Nephron (organoid): ENCODE data around the gene RIMS4.

Experiments
- H3K27ac Mint-ChIP-seq, 3 experiments: 2 replicates each; pipeline ENCODE4 v1.8.0; 2020; ENCODE audit warnings: mixed read lengths in 3 of 3, mild to moderate bottlenecking in 2 of 3, moderate library complexity in 1 of 3
- H3K27me3 Mint-ChIP-seq: 2 replicates; pipeline ENCODE4 v1.8.0; 2021; ENCODE audit warnings: low read depth, mild to moderate bottlenecking, moderate library complexity, mixed read lengths
- H3K36me3 Mint-ChIP-seq: 2 replicates; pipeline ENCODE4 v1.8.0; 2020; ENCODE audit warnings: low read depth, mixed read lengths
- H3K4me1 Mint-ChIP-seq: 2 replicates; pipeline ENCODE4 v1.8.0; 2020; ENCODE audit warnings: mixed read lengths
- H3K4me3 Mint-ChIP-seq, 3 experiments: 2 replicates each; pipeline ENCODE4 v1.8.0; 2020; ENCODE audit warnings: mild to moderate bottlenecking in 3 of 3, mixed read lengths in 3 of 3, moderate library complexity in 2 of 3
- H3K9me3 Mint-ChIP-seq: 2 replicates; pipeline ENCODE4 v1.8.0; 2020; ENCODE audit warnings: mixed read lengths
- TF ChIP-seq, protein P1 (sequence below), 3 experiments: fragments of 200-600 bp; sonication (generic); IDR thresholded peaks; one replicate each; pipeline ENCODE4 v1.5.0; 2021; ENCODE audit warnings: antibody characterized with exemption in 3 of 3; ENCODE audit not compliant: unreplicated experiment in 3 of 3

Gene RIMS4

DNA sequence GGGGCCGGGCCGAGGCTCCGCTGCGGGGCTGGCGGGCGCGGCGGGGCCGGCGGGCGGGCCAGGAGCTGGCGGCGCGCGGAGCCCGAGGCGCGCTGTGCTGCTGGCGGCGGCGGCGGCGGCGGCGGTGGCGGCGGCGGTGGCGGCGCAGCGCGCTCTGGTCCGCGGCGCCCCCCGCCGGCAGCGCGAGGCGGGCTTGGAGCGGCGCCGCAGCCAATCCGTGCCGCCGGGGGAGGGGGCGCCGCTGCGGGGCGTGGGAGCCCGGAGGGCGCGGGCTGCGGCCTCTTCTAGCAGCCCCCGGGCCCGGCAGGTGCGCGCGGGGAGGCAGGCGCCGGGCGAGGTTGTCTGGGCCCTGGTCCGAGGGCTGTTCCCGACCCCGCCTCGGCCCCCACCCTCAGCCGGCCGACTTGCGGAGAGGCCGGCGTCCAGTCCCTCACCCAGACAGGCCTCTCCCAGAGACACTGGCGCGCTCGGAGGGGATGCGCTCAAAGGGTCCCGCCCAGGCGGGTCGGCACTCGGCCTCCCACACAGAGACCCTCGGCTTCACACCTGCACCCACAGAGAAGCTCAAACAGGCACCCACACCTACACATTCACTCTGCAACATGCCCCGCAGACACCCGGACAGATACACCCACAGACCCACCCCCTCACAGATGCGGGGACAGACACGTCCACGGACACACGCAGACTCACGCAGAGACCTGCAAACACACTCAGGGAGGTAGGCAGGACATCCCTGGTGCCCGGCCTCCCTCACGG lies at the start of gene RIMS4:
Gene RIMS4, minus strand, starts transcription at position 156 of the 759 bp plus-strand sequence. CDS start 275 bp downstream, outside the sequence.
- TF ChIP-seq, protein P1, sequence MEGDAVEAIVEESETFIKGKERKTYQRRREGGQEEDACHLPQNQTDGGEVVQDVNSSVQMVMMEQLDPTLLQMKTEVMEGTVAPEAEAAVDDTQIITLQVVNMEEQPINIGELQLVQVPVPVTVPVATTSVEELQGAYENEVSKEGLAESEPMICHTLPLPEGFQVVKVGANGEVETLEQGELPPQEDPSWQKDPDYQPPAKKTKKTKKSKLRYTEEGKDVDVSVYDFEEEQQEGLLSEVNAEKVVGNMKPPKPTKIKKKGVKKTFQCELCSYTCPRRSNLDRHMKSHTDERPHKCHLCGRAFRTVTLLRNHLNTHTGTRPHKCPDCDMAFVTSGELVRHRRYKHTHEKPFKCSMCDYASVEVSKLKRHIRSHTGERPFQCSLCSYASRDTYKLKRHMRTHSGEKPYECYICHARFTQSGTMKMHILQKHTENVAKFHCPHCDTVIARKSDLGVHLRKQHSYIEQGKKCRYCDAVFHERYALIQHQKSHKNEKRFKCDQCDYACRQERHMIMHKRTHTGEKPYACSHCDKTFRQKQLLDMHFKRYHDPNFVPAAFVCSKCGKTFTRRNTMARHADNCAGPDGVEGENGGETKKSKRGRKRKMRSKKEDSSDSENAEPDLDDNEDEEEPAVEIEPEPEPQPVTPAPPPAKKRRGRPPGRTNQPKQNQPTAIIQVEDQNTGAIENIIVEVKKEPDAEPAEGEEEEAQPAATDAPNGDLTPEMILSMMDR (IDR thresholded peaks at IDR 0.05; ENCODE audit: unreplicated experiment in 3 of 3) = no peak
- peak within 1 kb of the TSS; percentile 85 to 88 (median 86) for H3K4me3 Mint-ChIP-seq
- no peaks in the 10 kb centered on the region for H3K36me3 Mint-ChIP-seq
- peaks cover 15% of the 10 kb centered on the region for H3K9me3 Mint-ChIP-seq
- peaks cover 55% of the 10 kb centered on the region for H3K27me3 Mint-ChIP-seq
- peaks cover 47% of the 10 kb centered on the region for H3K4me1 Mint-ChIP-seq
- H3K27ac Mint-ChIP-seq = peak within 1 kb of the TSS in 1 of 3 experiments; percentile 4

DNA sequence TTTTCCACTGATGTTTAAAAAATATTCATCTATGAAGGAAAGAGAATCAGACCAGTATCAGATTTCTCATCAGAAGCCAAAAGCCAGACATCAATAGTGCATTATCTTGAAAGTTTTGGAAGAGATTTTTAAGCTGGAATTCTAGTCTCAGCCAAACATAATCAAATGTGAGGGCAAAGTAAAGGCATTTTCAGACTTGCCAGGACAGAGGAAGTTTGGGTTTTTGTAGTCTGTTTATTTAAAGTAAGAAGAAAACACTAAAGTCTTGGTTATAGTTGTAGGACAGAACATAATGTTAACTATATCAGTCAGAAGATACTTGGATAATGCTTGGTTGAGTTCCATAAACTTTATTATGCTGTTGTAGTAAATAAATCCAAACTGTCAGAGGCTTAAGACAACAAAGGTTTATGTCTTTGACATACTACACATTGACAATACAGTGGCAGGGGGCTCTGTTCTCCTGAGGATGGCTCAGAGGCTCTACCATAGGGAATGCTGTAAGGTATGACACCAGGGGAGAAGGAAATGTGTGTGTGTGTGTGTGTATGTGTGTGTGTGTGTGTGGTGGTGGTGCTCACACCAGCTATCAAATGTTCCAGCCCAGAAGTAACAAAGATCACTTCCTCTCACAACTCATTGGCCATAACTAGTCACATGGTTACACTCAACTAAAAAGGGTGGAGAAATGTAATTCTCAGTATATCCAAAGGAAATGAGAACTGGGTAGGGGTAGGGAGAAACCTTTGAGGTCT lies 48.4 kb upstream of the RIMS4 start:
- Mint-ChIP-seq H3K4me3 (peak overlapping the region in 1 of 3 experiments; percentile 30), H3K9me3 (peaks cover 6% of the 10 kb centered on the region), H3K27me3 (no peaks in the 10 kb centered on the region), H3K36me3 (no peaks in the 10 kb centered on the region), H3K4me1 (peaks cover 49% of the 10 kb centered on the region), H3K27ac (peak overlapping the region; percentile 3 to 94 (median 79))
- TF ChIP-seq, protein P1 (IDR thresholded peaks at IDR 0.05; ENCODE audit: unreplicated experiment in 3 of 3) = no peak

DNA sequence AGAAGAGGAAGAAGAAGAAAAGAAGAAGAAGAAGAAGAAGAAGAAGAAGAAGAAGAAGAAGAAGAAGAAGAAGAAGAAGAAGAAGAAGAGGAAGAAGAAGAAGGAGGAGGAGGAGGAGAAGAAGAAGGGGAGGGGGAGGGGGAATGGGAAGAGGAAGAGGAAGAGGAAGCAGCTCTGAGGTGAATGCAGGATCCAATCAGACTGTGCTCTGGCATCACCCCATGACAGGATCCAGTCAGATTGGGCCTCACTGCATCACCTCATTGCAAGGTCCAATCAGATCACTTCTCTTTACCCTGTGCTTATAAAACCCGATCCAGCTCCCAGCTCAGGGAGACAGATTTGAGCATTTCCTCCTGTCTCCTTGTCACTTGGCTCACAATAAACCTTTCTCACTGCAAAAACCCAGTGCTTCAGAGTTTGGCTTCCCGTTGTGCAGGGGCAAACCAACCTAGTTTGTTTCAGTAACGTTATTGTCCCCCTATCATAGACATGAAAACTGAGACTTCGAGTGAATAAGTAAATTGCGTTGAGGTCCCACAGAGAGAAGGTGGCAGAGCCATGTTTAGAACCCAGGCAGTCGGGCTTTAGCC lies 46.6 kb upstream of the RIMS4 start:
- Mint-ChIP-seq H3K4me3 (no peak overlapping the region), H3K27ac (no peak overlapping the region), H3K4me1 (peaks cover 36% of the 10 kb centered on the region), H3K9me3 (peaks cover 6% of the 10 kb centered on the region), H3K27me3 (peaks cover 6% of the 10 kb centered on the region), H3K36me3 (no peaks in the 10 kb centered on the region)
- TF ChIP-seq, protein P1 (IDR thresholded peaks at IDR 0.05; ENCODE audit: unreplicated experiment in 3 of 3) = no peak

DNA sequence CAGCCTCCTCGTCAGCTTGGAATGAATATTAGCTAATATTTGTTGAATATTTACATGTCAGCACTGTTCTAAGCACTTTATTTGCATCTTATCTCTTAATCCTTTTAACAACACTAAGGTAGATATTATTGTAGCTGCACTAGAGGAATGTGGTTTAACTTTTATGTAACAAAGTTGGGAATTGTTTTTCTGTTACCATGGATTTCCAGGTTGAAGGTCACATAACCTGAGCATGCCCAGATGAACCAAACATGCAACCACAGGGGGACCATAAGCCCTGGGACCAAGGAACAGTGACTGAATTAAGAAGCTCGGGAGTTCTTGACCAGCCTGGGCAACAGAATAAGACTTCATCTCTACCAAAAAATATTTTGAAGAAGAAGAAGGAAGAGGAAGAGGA lies 46.1 kb upstream of the RIMS4 start:
- H3K27me3 Mint-ChIP-seq = peaks cover 6% of the 10 kb centered on the region
- no peak overlapping the region for H3K4me3 Mint-ChIP-seq
- H3K36me3 Mint-ChIP-seq = no peaks in the 10 kb centered on the region
- peaks cover 6% of the 10 kb centered on the region for H3K9me3 Mint-ChIP-seq
- peaks cover 31% of the 10 kb centered on the region for H3K4me1 Mint-ChIP-seq
- H3K27ac Mint-ChIP-seq = no peak overlapping the region
- TF ChIP-seq, protein P1 (IDR thresholded peaks at IDR 0.05; ENCODE audit: unreplicated experiment in 3 of 3) = no peak

DNA sequence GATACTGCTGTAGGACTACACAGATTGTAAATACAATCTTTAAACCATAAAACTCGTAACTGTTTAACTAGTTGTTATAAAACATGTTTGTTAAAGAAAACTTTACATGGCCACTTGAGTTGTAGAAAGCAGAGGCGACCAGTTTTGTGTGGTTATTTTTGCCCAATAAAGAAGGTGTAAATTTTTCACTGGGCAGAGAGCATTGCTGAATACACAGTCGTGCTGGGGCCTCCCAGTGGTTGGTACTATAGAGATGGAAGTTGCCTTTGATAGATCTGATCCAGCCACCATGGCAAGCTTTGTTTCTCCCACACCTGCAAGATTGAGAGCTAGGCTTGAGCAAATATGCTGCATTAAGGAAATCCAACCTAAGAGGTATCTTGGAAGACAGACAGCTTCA lies 41.2 kb upstream of the RIMS4 start:
- Mint-ChIP-seq H3K4me3 (no peak overlapping the region), H3K4me1 (peaks cover 10% of the 10 kb centered on the region), H3K36me3 (no peaks in the 10 kb centered on the region), H3K27me3 (peaks cover 9% of the 10 kb centered on the region), H3K9me3 (peaks cover 6% of the 10 kb centered on the region), H3K27ac (no peak overlapping the region)
- TF ChIP-seq, protein P1 (IDR thresholded peaks at IDR 0.05; ENCODE audit: unreplicated experiment in 3 of 3) = no peak
